KOPT-K1 (cell line): ENCODE results near the gene SHD.

Experiments used
- H3K27ac ChIP-seq: fragments of 200-600 bp; sonication (generic); 2 replicates; pipeline ENCODE4 v1.5.1; 2016; ENCODE audit warnings: antibody characterized with exemption, mild to moderate bottlenecking, low read depth, low read length; ENCODE audit not compliant: poor library complexity, severe bottlenecking
- H3K36me3 ChIP-seq: fragments of 200-600 bp; sonication (generic); 2 replicates; pipeline ENCODE4 v1.5.1; 2017; ENCODE audit warnings: antibody characterized with exemption, mild to moderate bottlenecking, low read length, moderate library complexity; ENCODE audit not compliant: insufficient read depth
- H3K9me3 ChIP-seq: fragments of 200-600 bp; sonication (generic); 2 replicates; pipeline ENCODE4 v1.5.1; 2017; ENCODE audit warnings: antibody characterized with exemption, low read length, mild to moderate bottlenecking; ENCODE audit not compliant: insufficient read depth, poor library complexity, severe bottlenecking

Gene SHD

GRCh38 chr19:4302243-4302640, 23.2 kb downstream of the SHD start, which contains the start of gene TMIGD2:
Gene TMIGD2, minus strand, starts transcription at chr19:4302389. Its CDS starts 4 bp downstream, at chr19:4302385.
- H3K27ac ChIP-seq = peak within 1 kb of the TSS; percentile 38
- H3K36me3 ChIP-seq = no peaks in the 10 kb centered on the region
- no peaks in the 10 kb centered on the region for H3K9me3 ChIP-seq

GRCh38 chr19:4303819-4304537, 24.9 kb downstream of the SHD start:
- Histone ChIP-seq H3K36me3 (no peaks in the 10 kb centered on the region), H3K27ac (no peak overlapping the region), H3K9me3 (no peaks in the 10 kb centered on the region)

GRCh38 chr19:4304538-4305256, 25.6 kb downstream of the SHD start, which contains the start of gene FSD1:
Gene FSD1, plus strand, starts transcription at chr19:4304598. Its CDS starts 149 bp downstream, at chr19:4304747.
- no peaks in the 10 kb centered on the region for H3K9me3 ChIP-seq

GRCh38 chr19:4305257-4305612, 26.2 kb downstream of the SHD start:
- Histone ChIP-seq H3K27ac (no peak overlapping the region), H3K36me3 (no peaks in the 10 kb centered on the region), H3K9me3 (no peaks in the 10 kb centered on the region)

More at GRCh38 chr19:4304538-4305256, 25.6 kb downstream of the SHD start, which contains the start of gene FSD1:
- Histone ChIP-seq H3K36me3 (no peaks in the 10 kb centered on the region), H3K27ac (no peak within 1 kb of the TSS)

- Histone ChIP-seq H3K36me3 (no peaks in the 10 kb centered on the region), H3K27ac (no peak overlapping the region), H3K9me3 (no peaks in the 10 kb centered on the region)
These were observed 26.6 kb downstream of the SHD start for GRCh38 chr19:4305659-4306058.

GRCh38 chr19:4310247-4311121, 31.4 kb downstream of the SHD start:
- no peaks in the 10 kb centered on the region for H3K9me3 ChIP-seq
- H3K27ac ChIP-seq = no peak overlapping the region
- no peaks in the 10 kb centered on the region for H3K36me3 ChIP-seq

- Histone ChIP-seq H3K9me3 (no peaks in the 10 kb centered on the region), H3K27ac (no peak overlapping the region), H3K36me3 (no peaks in the 10 kb centered on the region)
These were observed 34.9 kb downstream of the SHD start for GRCh38 chr19:4313847-4314490.

GRCh38 chr19:4316956-4317355, 37.9 kb downstream of the SHD start:
- H3K36me3 ChIP-seq = no peaks in the 10 kb centered on the region

GRCh38 chr19:4318460-4318859, 39.4 kb downstream of the SHD start:
- no peaks in the 10 kb centered on the region for H3K36me3 ChIP-seq
- no peak overlapping the region for H3K27ac ChIP-seq
- no peaks in the 10 kb centered on the region for H3K9me3 ChIP-seq

More at GRCh38 chr19:4316956-4317355, 37.9 kb downstream of the SHD start:
- H3K9me3 ChIP-seq = no peaks in the 10 kb centered on the region
- H3K27ac ChIP-seq = no peak overlapping the region

GRCh38 chr19:4319067-4319718, 40.1 kb downstream of the SHD start:
- Histone ChIP-seq H3K27ac (no peak overlapping the region), H3K9me3 (no peaks in the 10 kb centered on the region), H3K36me3 (no peaks in the 10 kb centered on the region)

GRCh38 chr19:4320419-4320818, 41.4 kb downstream of the SHD start:
- no peak overlapping the region for H3K27ac ChIP-seq
- no peaks in the 10 kb centered on the region for H3K36me3 ChIP-seq

GRCh38 chr19:4322942-4323665, 44.0 kb downstream of the SHD start:
- Histone ChIP-seq H3K27ac (no peak overlapping the region), H3K36me3 (no peaks in the 10 kb centered on the region), H3K9me3 (no peaks in the 10 kb centered on the region)

More at GRCh38 chr19:4320419-4320818, 41.4 kb downstream of the SHD start:
- no peaks in the 10 kb centered on the region for H3K9me3 ChIP-seq

GRCh38 chr19:4323692-4324091, 44.6 kb downstream of the SHD start:
- H3K27ac ChIP-seq = no peak overlapping the region
- no peaks in the 10 kb centered on the region for H3K9me3 ChIP-seq
- no peaks in the 10 kb centered on the region for H3K36me3 ChIP-seq

GRCh38 chr19:4324228-4324627, 45.2 kb downstream of the SHD start:
- Histone ChIP-seq H3K27ac (no peak overlapping the region), H3K36me3 (no peaks in the 10 kb centered on the region), H3K9me3 (no peaks in the 10 kb centered on the region)
